HepG2 (cell line): ENCODE data around the gene TASP1. TPM values are rescaled to one million over a fixed set of nuclear protein-coding genes. Genes with fewer than 3 reads are reported as not detected.

ENCODE experiments used
- ATAC-seq: fragments of 200-7000 bp; cut with Tn5 transposase; 3 replicates; pipeline ENCODE4 v1.9.1; 2020; ENCODE audit warnings: mild to moderate bottlenecking, moderate library complexity
- BruUV-seq: library from RNA; stranded (reverse); fragments of 400-500 nt; replicated peaks from 2 replicates; lab custom pipeline; 2021; lab: Mats Ljungman, UMichigan
- CTCF ChIA-PET: fragments of 300-600 bp; formaldehyde crosslinking; extraction: SDS; loops from one replicate; lab custom pipeline; 2021; ENCODE audit warnings: low total read pairs, inconsistent platforms, low intra/inter-chr PET ratio; lab: Yijun Ruan, JAX
- POLR2A ChIA-PET: fragments of 350-600 bp; sonication (Branson Sonifier 250); formaldehyde crosslinking; loops from one replicate; lab custom pipeline; 2020; ENCODE audit warnings: antibody characterized with exemption, inconsistent platforms; lab: Yijun Ruan, JAX
- DNase-seq: peaks from one replicate; pipeline ENCODE4 v3.0.0-alpha.2; 2015; ENCODE audit warnings: low spot score
- FAIRE-seq: peaks from 3 replicates; lab custom pipeline; 2011; peaks lifted over from hg19 to GRCh38; lab: Jason Lieb, UNC
- H2AFZ ChIP-seq: one replicate; pipeline ENCODE4 v1.6.1; 2011; ENCODE audit warnings: low read length, inconsistent platforms
- H3K27ac ChIP-seq: fragments of 300-600 bp; 3 replicates; pipeline ENCODE4 v1.8.0; 2011; ENCODE audit warnings: mixed run types, mild to moderate bottlenecking, mixed read lengths, low read length, inconsistent platforms; ENCODE audit not compliant: insufficient read depth; ENCODE audit errors: extremely low read length
- H3K27me3 ChIP-seq, 2 experiments: fragments of 200-600 bp in 1 of 2; 2 replicates in 1 of 2; 3 replicates in 1 of 2; pipeline versions ENCODE4 v1.6.0 to v1.8.0; 2011; ENCODE audit warnings: low read length in 2 of 2, mild to moderate bottlenecking in 2 of 2, moderate library complexity in 2 of 2, inconsistent platforms in 1 of 2; ENCODE audit not compliant: insufficient read depth in 2 of 2, control insufficient read depth in 1 of 2
- H3K36me3 ChIP-seq, 2 experiments: fragments of 200-600 bp in 1 of 2; replicated peaks in 1 of 2; 2 replicates in 1 of 2; 3 replicates in 1 of 2; pipeline versions ENCODE4 v1.5.1 to v1.8.0; 2011; ENCODE audit warnings: low read length in 2 of 2, inconsistent platforms in 1 of 2; ENCODE audit not compliant: insufficient read depth in 2 of 2, control insufficient read depth in 1 of 2
- H3K4me1 ChIP-seq: 2 replicates; pipeline ENCODE4 v1.5.1; 2012; ENCODE audit warnings: low read length, inconsistent platforms; ENCODE audit not compliant: insufficient read depth
- H3K4me2 ChIP-seq: 2 replicates; pipeline ENCODE4 v1.6.0; 2011; ENCODE audit warnings: low read depth, low read length, inconsistent platforms
- H3K4me3 ChIP-seq, 3 experiments: fragments of 200-600 bp in 1 of 3; sonication (generic), shearing (Covaris generic) in 1 of 3; replicated peaks in 1 of 3; 2 replicates each; pipeline ENCODE4 v1.5.1; 2011 to 2016; ENCODE audit warnings: low read length in 3 of 3, inconsistent platforms in 2 of 3, low read depth in 2 of 3, mild to moderate bottlenecking in 2 of 3, control low read depth in 1 of 3, mixed read lengths in 1 of 3; ENCODE audit not compliant: insufficient read depth in 1 of 3
- H3K79me2 ChIP-seq: one replicate; pipeline ENCODE4 v1.6.1; 2011; ENCODE audit warnings: low read length, inconsistent platforms; ENCODE audit not compliant: insufficient read depth
- H3K9ac ChIP-seq: 2 replicates; pipeline ENCODE4 v1.6.0; 2011; ENCODE audit warnings: mild to moderate bottlenecking, low read depth, low read length, inconsistent platforms; ENCODE audit not compliant: insufficient read depth
- H3K9me3 ChIP-seq: 2 replicates; pipeline ENCODE4 v1.5.1; 2012; ENCODE audit warnings: mild to moderate bottlenecking, low read length
- H4K20me1 ChIP-seq: 2 replicates; pipeline ENCODE4 v1.6.0; 2011; ENCODE audit warnings: inconsistent platforms, mild to moderate bottlenecking, low read length, moderate library complexity; ENCODE audit not compliant: insufficient read depth
- CEBPB ChIP-seq: IDR thresholded peaks from 2 replicates; pipeline ENCODE4 v1.6.1; 2011; ENCODE audit warnings: low read depth, low read length, improper control_type of control experiment, borderline replicate concordance
- EHMT2 ChIP-seq: fragments of 200-600 bp; sonication (generic); IDR thresholded peaks from 2 replicates; pipeline ENCODE4 v1.7.0; 2017; ENCODE audit warnings: antibody characterized with exemption, low read depth, low read length, borderline replicate concordance
- GATAD2A ChIP-seq: IDR thresholded peaks from 2 replicates; pipeline ENCODE4 v1.6.1; 2016
- HOXA5 ChIP-seq: sonication (generic); formaldehyde crosslinking; IDR thresholded peaks from 2 replicates; pipeline ENCODE4 v1.4.0; 2020; ENCODE audit warnings: missing genetic modification reagents
- RERE ChIP-seq: IDR thresholded peaks from 2 replicates; pipeline ENCODE4 v1.6.1; 2016; ENCODE audit warnings: low read depth, missing genetic modification reagents, missing compliant biosample characterization
- TP53 ChIP-seq: sonication (generic); formaldehyde crosslinking; conservative IDR thresholded peaks from 2 replicates; pipeline ENCODE4 v1.4.0; 2020; ENCODE audit warnings: missing genetic modification reagents
- ZKSCAN5 ChIP-seq: sonication (generic); formaldehyde crosslinking; IDR thresholded peaks from 2 replicates; pipeline ENCODE4 v1.5.1; 2020; ENCODE audit warnings: mild to moderate bottlenecking, missing genetic modification reagents
- ZNF24 ChIP-seq: fragments of 450-650 bp; IDR thresholded peaks from 2 replicates; pipeline ENCODE4 v1.6.1; 2017; ENCODE audit warnings: antibody characterized with exemption, mild to moderate bottlenecking
- ZNF3 ChIP-seq: IDR thresholded peaks from 2 replicates; pipeline ENCODE4 v1.7.0; 2017; ENCODE audit warnings: inconsistent platforms
- WGBS: methylation state at CpG from one replicate; pipeline ENCODE4 v1.1.6; 2017; ENCODE audit warnings: low lambda C conversion rate; 5-methylcytosine and 5-hydroxymethylcytosine counted together
- in situ Hi-C: cut with HindIII; loops from 2 replicates; pipeline ENCODE4 v1.10.0; 2017; ENCODE audit warnings: low pct_unique_long_range_greater_than_20kb; ENCODE audit not compliant: extremely low pct_ligation_motif_present
- intact Hi-C: fragments of 100-400 bp; cut with micrococcal nuclease; formaldehyde crosslinking; loops from one replicate; pipeline ENCODE4 v1.10.0; 2022; ENCODE audit not compliant: unreplicated experiment
- polyA plus RNA-seq, 8 experiments: library from polyadenylated mRNA; depleted of rRNA in 3 of 8; stranded (reverse) in 7 of 8; unstranded in 1 of 8; fragments of >200 nt; fragmentation: Illumina TruSeq in 4 of 8; extraction: Trizol in 4 of 8; gene quantifications; 2 replicates each; pipeline versions ENCODE4 v1.2.1 to v1.2.3, GENCODE V29; 2011 to 2016; ENCODE audit warnings: low read depth in 4 of 8, missing spikeins in 1 of 8, mixed read lengths in 1 of 8; ENCODE audit not compliant: insufficient read depth in 1 of 8
- total RNA-seq, 5 experiments: library from RNA; depleted of rRNA; stranded (reverse); fragments of >200 nt; fragmentation: Illumina TruSeq; extraction: Trizol; gene quantifications; 2 replicates each; pipeline ENCODE4 v1.2.3, GENCODE V29; 2016; ENCODE audit warnings: low read depth in 1 of 5
- TF ChIP-seq, protein P1 (sequence below): sonication (generic); formaldehyde crosslinking; IDR thresholded peaks from 2 replicates; pipeline ENCODE4 v1.4.0; 2020; ENCODE audit warnings: missing genetic modification reagents, mild to moderate bottlenecking, borderline replicate concordance

TASP1 gene
- total and polyA plus RNA-seq, 2 of the 13 experiments (the other 11 are each of a cell fraction or from before 2014, with no cell fraction given): 10.0 to 25.2 TPM

DNA sequence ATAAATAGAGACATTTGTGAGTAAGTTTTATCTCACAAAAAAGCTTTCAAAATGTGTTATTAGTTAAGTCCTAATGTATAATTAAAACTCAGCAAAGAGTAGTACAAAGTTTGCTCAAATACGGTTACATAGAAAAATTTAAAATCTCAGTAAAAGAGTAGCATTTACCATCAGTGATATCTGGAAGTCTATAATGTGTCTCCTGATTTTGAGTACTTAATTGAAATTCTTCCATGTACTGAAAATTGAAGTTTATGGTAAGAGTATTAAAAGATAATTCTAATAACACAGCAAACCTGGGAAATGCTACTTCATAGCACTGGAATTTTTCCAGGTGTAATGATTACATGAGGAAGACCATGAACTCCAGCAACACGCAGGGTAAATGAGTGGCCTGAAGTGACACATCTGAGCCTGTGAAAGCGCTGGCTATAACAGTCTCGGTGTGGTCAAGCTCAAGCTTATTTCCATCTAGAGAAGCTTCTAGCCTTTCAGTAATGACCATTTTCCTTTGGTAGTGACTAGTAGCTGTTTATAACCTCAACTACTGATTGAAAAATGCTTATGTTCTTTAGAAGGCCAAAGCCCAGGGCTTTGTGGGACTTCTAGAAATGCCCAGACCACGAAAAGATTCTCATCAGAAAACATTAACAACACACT is 214.4 kb downstream of the TASP1 start (continued):
- TF ChIP-seq CEBPB: no peak
- TF ChIP-seq ZNF3 (CRISPR knock-in tag): no peak
- TF ChIP-seq EHMT2: no peak
- TF ChIP-seq ZKSCAN5: no peak

DNA sequence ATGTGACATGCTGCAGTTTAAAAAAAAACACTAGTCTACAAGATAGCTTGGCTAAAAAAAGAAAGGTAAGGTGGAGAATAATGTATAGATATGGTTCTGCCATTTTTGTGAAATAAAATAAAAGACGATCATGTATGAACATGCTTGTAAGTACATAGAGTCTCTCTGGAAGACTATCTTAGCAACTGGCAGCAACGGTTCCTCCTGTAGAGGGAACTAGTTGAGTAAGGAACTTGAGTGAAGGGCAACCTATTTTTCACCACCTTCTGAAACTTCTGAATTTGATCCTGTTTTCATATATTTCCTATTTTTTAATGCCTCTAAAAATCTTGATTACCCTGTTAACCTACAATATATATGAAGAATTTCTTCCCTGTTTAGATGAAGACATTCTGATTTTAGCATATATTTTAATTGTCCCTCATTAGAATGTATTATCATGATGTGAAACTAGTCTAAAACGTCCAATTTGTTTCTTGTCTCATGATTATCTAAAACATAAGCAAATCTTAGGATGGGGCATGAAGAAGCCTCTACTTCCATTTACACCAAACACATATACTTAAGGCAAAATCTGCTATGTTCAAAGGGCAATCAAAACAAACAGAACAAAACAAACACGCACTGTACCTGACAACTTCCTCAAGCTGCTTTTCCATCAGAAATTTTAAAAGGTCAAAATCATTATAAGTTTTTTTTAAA is 215.1 kb downstream of the TASP1 start:
- Histone ChIP-seq H3K27me3 (no peaks in the 10 kb centered on the region), H3K9me3 (no peaks in the 10 kb centered on the region), H3K4me3 (peak overlapping the region in 2 of 3 experiments; percentile 25 to 30; a peak in 3 of 6 replicates), H3K4me2 (peak overlapping the region; percentile 70), H3K27ac (peak overlapping the region; percentile 82), H3K9ac (peak overlapping the region; percentile 54), H2AFZ (no peak overlapping the region), H3K79me2 (no peaks in the 10 kb centered on the region), H3K36me3 (no peaks in the 10 kb centered on the region), H4K20me1 (no peaks in the 10 kb centered on the region), H3K4me1 (peaks cover 74% of the 10 kb centered on the region)
- peak; percentile 74 for ATAC-seq
- in situ Hi-C loops (loop anchor here (5.0 kb wide), 1 partner anchor 86 kb away; no protein-coding TSS in a partner anchor), intact Hi-C loops (loop anchor here (2.0 to 10.0 kb wide), 4 partner anchors 34 to 309 kb away; no protein-coding TSS in a partner anchor)
- TSS peak; percentile 41 for BruUV-seq
- WGBS: 18% methylated on average over 4 of the region's 4 CpGs
- ChIA-PET CTCF (no interaction called here), POLR2A (interaction anchor here (1.2 to 1.8 kb wide), 2 partner anchors 8 to 84 kb away, joined by 3 to 7 read pairs; no protein-coding TSS in a partner anchor)
- peak; percentile 15 for FAIRE-seq
- DNase-seq: peak; percentile 87
- TF ChIP-seq ZNF24: no peak
- peak; percentile 20; the same call in 1 of the 2 replicates for TF ChIP-seq RERE
- TF ChIP-seq TP53 (CRISPR knock-in tag): no peak
- TF ChIP-seq GATAD2A (CRISPR knock-in tag): peak; percentile 77
- TF ChIP-seq, protein P1, sequence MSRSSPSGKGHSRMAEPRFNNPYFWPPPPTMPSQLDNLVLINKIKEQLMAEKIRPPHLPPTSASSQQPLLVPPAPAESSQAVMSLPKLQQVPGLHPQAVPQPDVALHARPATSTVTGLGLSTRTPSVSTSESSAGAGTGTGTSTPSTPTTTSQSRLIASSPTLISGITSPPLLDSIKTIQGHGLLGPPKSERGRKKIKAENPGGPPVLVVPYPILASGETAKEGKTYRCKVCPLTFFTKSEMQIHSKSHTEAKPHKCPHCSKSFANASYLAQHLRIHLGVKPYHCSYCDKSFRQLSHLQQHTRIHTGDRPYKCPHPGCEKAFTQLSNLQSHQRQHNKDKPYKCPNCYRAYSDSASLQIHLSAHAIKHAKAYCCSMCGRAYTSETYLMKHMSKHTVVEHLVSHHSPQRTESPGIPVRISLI (CRISPR knock-in tag): peak; percentile 65; the same call in 1 of the 2 replicates
- TF ChIP-seq HOXA5: 0 out of 2 replicates have a peak, but pooled peaks have one; percentile 31
